Middle frontal gyrus (tissue), 1 donor: Measurements from ENCODE around the gene G3BP2.
"Not testable (repeated sequence)": the region's sequence is repeated elsewhere in the genome, so short reads cannot be mapped to it uniquely, and the experiment has no call there.

Source experiments
- DNase-seq: peaks from one replicate; pipeline ENCODE4 v3.0.0-alpha.2; 2015; ENCODE audit warnings: low spot score; ENCODE audit errors: extremely low spot score

The G3BP2 gene

GRCh38 chr4:75673027-75673958 is at the start of gene G3BP2:
G3BP2 (minus strand) TSS chr4:75673411; CDS start chr4:75662025, 11,386 bp downstream.
- peak; percentile 95 for DNase-seq

- no peak for DNase-seq
Observed at GRCh38 chr4:75722417-75722816, 49.2 kb upstream of the G3BP2 start.

- DNase-seq = no peak
Observed at GRCh38 chr4:75718529-75718928, 45.3 kb upstream of the G3BP2 start.

GRCh38 chr4:75717408-75717807 is 44.2 kb upstream of the G3BP2 start:
- DNase-seq = no peak

- not testable (repeated sequence) for DNase-seq
Observed at GRCh38 chr4:75716054-75716453, 42.8 kb upstream of the G3BP2 start.

- no peak for DNase-seq
Observed at GRCh38 chr4:75715105-75715799, 42.0 kb upstream of the G3BP2 start.

- DNase-seq = no peak
Observed at GRCh38 chr4:75714704-75715103, 41.5 kb upstream of the G3BP2 start.

- no peak for DNase-seq
Observed at GRCh38 chr4:75714011-75714410, 40.8 kb upstream of the G3BP2 start.

GRCh38 chr4:75710246-75710645 is 37.0 kb upstream of the G3BP2 start:
- DNase-seq = no peak

- DNase-seq = no peak
Observed at GRCh38 chr4:75708218-75708691, 35.0 kb upstream of the G3BP2 start.

- DNase-seq = no peak
Observed at GRCh38 chr4:75705198-75705977, 32.2 kb upstream of the G3BP2 start.

- no peak for DNase-seq
Observed at GRCh38 chr4:75702919-75703411, 29.8 kb upstream of the G3BP2 start.

- no peak for DNase-seq
Observed at GRCh38 chr4:75699299-75699698, 26.1 kb upstream of the G3BP2 start.

GRCh38 chr4:75698963-75699228 is 25.7 kb upstream of the G3BP2 start:
- no peak for DNase-seq

GRCh38 chr4:75698162-75698962 is 25.2 kb upstream of the G3BP2 start:
- DNase-seq = no peak

GRCh38 chr4:75696581-75696980 is 23.4 kb upstream of the G3BP2 start:
- no peak for DNase-seq

GRCh38 chr4:75696071-75696470 is 22.9 kb upstream of the G3BP2 start:
- no peak for DNase-seq

GRCh38 chr4:75692066-75692465 is 18.9 kb upstream of the G3BP2 start:
- DNase-seq = not testable (repeated sequence)

GRCh38 chr4:75687125-75687524 is 13.9 kb upstream of the G3BP2 start:
- DNase-seq = not testable (repeated sequence)

- no peak for DNase-seq
Observed at GRCh38 chr4:75686346-75686745, 13.1 kb upstream of the G3BP2 start.
